ENCODE results near the gene SCARB1. TPM values are rescaled to one million over a fixed set of nuclear protein-coding genes. Genes with fewer than 3 reads are reported as not detected.

The SCARB1 gene
- total and polyA plus RNA-seq, 2 experiments from 2014 or later: 50.4 to 90.0 TPM

- Histone ChIP-seq H3K9me3 (ENCODE audit: low read depth) (no peaks in the 10 kb centered on the region), H3K9me2 (replicated peaks; ENCODE audit: insufficient read depth) (no peaks in the 10 kb centered on the region), H4K20me1 (ENCODE audit: insufficient read depth, poor library complexity, severe bottlenecking) (no peaks in the 10 kb centered on the region), H3K27ac (no peak overlapping the region), H3K4me1 (ENCODE audit: insufficient read depth) (peaks cover 4% of the 10 kb centered on the region), H3K27me3 (no peaks in the 10 kb centered on the region), H3K4me3 (no peak overlapping the region), H3K4me2 (no peak overlapping the region), H3K36me3 (replicated peaks; ENCODE audit: insufficient read depth, low read depth) (no peaks in the 10 kb centered on the region), H2AFZ (no peak overlapping the region), H3K79me2 (peaks cover 24% of the 10 kb centered on the region)
- no peak for TF ChIP-seq EZH2 (IDR thresholded peaks at IDR 0.05; ENCODE audit: borderline replicate concordance)
- TF ChIP-seq CTCF (IDR thresholded peaks at IDR 0.05; ENCODE audit: poor library complexity): no peak
- TF ChIP-seq EZH2phosphoT487 (IDR thresholded peaks at IDR 0.05; ENCODE audit: low read depth, severe bottlenecking, unreplicated experiment): no peak
- 94% methylated on average over 10 of the region's 10 CpGs for WGBS (ENCODE audit: low lambda C conversion rate, missing lambda C conversion rate)
- DNase-seq (ENCODE audit: low spot score): no peak
These were observed 44.1 kb downstream of the SCARB1 start for GRCh38 chr12:124819525-124819924.

GRCh38 chr12:124819080-124819479, 44.6 kb downstream of the SCARB1 start:
- Histone ChIP-seq H3K4me1 (ENCODE audit: insufficient read depth) (peaks cover 4% of the 10 kb centered on the region), H3K9me3 (ENCODE audit: low read depth) (no peaks in the 10 kb centered on the region), H3K9me2 (replicated peaks; ENCODE audit: insufficient read depth) (no peaks in the 10 kb centered on the region), H3K27ac (no peak overlapping the region), H4K20me1 (ENCODE audit: insufficient read depth, poor library complexity, severe bottlenecking) (no peaks in the 10 kb centered on the region), H3K36me3 (replicated peaks; ENCODE audit: insufficient read depth, low read depth) (no peaks in the 10 kb centered on the region), H3K4me2 (no peak overlapping the region), H3K79me2 (peaks cover 22% of the 10 kb centered on the region), H3K27me3 (no peaks in the 10 kb centered on the region), H3K4me3 (no peak overlapping the region), H2AFZ (no peak overlapping the region)
- DNase-seq (ENCODE audit: low spot score): no peak
- WGBS (ENCODE audit: low lambda C conversion rate, missing lambda C conversion rate): 82% methylated on average over 5 of the region's 5 CpGs
- TF ChIP-seq CTCF (IDR thresholded peaks at IDR 0.05; ENCODE audit: poor library complexity) (no peak), EZH2 (IDR thresholded peaks at IDR 0.05; ENCODE audit: borderline replicate concordance) (no peak), EZH2phosphoT487 (IDR thresholded peaks at IDR 0.05; ENCODE audit: low read depth, severe bottlenecking, unreplicated experiment) (no peak)

GRCh38 chr12:124817076-124818000, 46.3 kb downstream of the SCARB1 start:
- TF ChIP-seq EZH2 (IDR thresholded peaks at IDR 0.05; ENCODE audit: borderline replicate concordance) (no peak), EZH2phosphoT487 (IDR thresholded peaks at IDR 0.05; ENCODE audit: low read depth, severe bottlenecking, unreplicated experiment) (no peak), CTCF (IDR thresholded peaks at IDR 0.05; ENCODE audit: poor library complexity) (no peak)
- Histone ChIP-seq H3K36me3 (replicated peaks; ENCODE audit: insufficient read depth, low read depth) (no peaks in the 10 kb centered on the region), H3K4me1 (ENCODE audit: insufficient read depth) (peaks cover 4% of the 10 kb centered on the region), H3K9me3 (ENCODE audit: low read depth) (no peaks in the 10 kb centered on the region), H2AFZ (no peak overlapping the region), H3K79me2 (peaks cover 10% of the 10 kb centered on the region), H3K27me3 (no peaks in the 10 kb centered on the region), H3K4me3 (no peak overlapping the region), H3K9me2 (replicated peaks; ENCODE audit: insufficient read depth) (no peaks in the 10 kb centered on the region), H3K27ac (no peak overlapping the region), H4K20me1 (ENCODE audit: insufficient read depth, poor library complexity, severe bottlenecking) (no peaks in the 10 kb centered on the region), H3K4me2 (no peak overlapping the region)
- DNase-seq (ENCODE audit: low spot score): no peak
- WGBS (ENCODE audit: low lambda C conversion rate, missing lambda C conversion rate): 96% methylated on average over 31 of the region's 31 CpGs
